HG02759 (cell line): Measurements from ENCODE around the gene PAPPA2.
A peak's percentile ranks its signal among the peaks of the same experiment; 100 is the strongest.
"Not testable (repeated sequence)": the region's sequence is repeated elsewhere in the genome, so short reads cannot be mapped to it uniquely, and the experiment has no call there.

Experiments
- ATAC-seq: cut with Tn5 transposase; IDR thresholded peaks from one replicate; pipeline ENCODE4 v1.9.1; 2021; ENCODE audit warnings: mild to moderate bottlenecking, moderate library complexity; ENCODE audit not compliant: unreplicated experiment

The PAPPA2 gene

DNA sequence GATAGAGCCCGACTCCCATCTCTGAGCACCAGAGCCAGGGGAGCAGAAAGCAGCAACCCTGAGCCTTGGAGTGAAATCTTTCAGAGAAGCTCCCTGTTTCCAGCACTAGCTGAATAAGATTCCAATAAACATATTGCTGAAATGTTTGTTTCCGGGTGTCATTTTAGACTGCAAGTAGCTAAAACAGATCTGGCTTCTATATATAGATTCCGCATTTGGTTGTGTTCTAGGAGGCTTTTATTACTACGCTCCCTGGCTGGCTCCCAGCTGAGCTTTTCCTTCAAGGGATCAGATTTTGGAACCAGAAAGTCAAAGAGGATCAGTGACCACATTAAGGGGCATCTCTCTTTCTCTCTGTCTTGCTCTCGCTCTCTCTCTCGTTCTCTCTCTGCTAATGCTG lies 88.2 kb downstream of the PAPPA2 start:
- no peak for ATAC-seq

DNA sequence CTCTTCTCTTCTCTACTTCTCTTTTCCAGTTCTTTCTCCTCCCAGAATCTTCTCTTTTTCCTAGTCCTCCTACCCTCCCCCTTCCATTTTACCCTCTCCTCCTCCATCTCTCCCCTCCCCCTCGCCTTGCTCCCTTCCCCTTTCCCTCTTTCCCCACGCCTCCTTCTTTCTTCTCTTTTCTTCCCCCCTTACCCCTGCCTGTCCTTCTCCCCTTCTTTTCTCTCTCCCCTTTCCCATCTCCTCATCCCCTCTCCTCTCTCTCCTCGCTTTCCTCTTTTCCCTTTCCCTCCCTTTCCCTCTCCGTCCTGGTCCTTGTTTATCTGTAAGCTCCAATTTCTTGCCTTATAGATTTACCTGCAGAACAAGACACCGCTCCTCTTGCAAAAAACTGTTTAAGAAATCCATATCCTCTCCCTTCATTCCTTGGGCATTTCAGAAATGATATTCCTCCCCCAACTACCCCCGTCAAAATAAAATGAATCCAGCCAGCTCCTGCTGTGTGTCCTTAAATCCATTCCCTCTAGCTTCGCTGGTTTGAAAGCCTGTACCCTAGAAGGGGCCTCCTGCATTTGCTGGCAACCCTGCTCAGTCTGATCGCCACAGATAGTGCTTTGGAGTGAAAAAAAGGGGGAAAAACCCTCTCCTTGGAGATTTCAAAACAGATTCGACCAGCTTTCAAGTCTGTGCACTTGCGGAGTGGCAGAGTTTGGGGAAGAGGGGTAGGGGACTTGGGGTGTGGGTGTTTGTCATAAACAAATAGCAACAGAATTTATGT lies 89.4 kb downstream of the PAPPA2 start:
- ATAC-seq: no peak

DNA sequence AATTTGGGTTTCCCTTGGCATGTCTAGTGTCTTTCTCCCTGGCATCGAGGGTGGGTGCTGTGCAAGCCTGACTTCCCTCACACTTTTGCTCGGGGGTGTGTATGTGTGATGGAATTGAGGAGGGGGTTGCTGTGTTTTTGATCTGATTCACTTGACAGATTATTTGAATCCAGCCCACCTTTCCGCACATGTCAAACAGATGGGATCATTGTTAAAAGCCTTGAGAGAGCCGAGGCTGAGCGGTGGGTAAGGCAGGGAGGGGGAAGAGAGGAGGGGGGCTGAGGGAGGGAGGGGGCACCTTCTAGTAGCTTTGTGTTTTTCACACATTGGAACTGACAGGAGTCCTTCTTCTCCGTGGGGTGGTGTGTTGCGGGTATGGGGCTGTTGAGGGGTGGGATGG lies 90.0 kb downstream of the PAPPA2 start:
- no peak for ATAC-seq

DNA sequence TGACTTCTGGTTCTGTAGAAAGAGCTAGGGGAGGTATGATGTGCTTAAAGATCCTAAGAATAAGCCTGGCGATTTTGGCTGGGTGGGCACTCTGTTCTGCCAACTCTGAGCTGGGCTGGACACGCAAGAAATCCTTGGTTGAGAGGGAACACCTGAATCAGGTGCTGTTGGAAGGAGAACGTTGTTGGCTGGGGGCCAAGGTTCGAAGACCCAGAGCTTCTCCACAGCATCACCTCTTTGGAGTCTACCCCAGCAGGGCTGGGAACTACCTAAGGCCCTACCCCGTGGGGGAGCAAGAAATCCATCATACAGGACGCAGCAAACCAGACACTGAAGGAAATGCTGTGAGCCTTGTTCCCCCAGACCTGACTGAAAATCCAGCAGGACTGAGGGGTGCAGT lies 93.3 kb downstream of the PAPPA2 start:
- no peak for ATAC-seq

DNA sequence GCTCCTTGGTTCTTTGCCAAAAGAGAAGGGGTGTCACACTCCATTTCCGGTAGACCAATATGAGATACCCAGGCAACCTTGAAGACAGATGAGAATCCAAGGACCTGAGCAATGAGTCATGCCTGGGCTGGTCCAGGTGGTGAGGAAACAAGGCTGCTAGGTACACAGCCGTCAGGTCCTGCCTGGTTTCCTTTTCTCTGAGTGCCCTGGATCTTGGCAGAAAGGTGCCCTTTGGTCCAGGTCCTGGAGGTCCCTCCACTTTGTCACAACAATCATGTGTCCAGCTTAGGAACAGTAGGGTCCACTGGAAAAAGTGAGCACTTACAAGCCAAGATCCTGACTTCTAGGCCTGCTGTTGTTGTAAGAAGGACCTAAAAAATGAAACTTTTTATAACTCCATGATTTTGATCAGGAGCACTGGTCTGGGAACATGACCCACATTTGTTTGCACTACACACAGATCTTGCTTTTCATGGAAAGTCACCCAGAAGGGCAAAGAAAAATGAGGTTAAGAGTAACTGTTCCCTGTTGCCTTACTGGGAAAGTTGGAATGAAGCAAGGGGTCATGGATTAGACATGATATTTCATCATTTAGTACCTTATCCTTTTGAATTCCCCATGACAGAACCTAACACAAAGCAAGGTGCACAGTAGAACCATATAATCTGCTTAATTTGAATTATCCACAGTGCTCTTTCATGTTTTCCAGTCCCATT lies 94.7 kb downstream of the PAPPA2 start:
- no peak for ATAC-seq

DNA sequence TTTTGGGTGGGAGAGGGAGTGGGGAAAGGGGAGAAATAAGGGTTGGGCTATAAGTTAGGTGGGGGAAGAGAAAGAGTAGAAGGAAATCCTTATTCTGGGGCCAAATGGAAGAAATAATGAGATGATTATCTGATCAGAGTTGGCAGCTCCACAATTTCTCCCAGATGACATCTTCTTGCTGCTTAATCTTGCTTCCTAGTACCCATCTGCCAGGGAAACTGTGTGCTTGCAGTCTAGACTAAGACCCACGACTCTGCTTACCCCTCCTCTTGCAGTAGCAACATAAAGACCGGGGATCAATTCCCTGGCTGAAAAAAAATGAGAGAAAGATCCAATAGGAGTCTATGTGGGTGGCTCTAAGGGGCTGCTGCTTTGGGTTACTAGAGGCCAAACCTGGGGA lies 95.6 kb downstream of the PAPPA2 start:
- ATAC-seq: no peak

DNA sequence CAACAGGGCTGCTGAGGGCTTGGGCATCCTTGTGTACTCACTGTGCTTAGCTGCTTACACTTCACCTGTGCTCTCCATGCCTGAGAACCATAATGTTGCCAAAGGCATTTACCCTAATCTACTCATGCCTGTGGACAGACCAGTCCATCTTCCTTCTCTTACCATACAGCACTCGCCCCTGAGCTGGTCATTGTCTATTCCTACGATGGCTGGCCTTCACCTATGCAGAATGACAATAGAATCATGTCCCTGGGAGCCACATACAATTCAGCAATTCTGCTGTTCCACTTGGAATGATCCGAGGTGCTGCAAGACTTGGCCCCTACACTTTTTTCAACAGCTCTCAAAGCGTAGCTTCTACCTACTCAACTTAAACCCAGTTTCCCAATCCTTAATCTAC lies 96.5 kb downstream of the PAPPA2 start:
- ATAC-seq: no peak

DNA sequence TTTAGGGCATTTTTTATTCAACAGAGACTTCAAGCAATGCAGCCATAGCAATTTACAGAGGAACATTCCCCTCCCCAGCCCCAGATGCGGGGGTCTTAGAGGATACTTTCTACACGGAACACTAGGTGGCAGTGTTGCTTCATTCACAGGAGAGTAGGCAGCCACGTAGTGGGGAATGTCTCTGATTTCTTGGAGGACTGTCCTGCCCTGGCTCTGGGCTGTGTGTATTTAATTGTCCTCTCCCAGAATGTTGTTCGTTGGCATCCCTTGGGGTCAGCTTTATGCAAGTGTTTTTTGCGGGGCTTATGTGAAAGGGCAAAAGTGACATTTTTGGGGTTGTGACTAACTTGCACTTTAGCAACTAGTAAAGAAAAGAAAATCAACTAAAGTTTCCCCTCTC lies 96.9 kb downstream of the PAPPA2 start:
- ATAC-seq: peak; percentile 83

DNA sequence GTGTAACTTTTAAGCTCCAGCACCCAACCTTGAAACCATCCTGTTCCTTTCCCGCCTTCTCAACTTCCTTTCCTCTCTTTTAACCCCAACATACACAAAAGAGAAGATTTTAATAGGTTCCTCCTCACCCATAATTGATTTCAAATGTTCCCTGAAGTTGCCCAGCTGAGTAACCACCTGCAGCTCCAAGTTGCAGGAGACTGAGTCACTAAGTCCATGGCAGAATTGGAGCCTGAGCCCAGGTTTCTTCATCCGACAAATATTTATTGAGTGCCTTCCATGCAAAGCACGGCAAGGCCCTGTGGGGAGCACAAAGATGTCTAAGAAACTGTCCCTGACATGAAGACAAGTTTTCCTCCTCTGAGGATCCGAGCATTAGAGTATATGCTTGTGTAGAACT lies 97.7 kb downstream of the PAPPA2 start:
- no peak for ATAC-seq

DNA sequence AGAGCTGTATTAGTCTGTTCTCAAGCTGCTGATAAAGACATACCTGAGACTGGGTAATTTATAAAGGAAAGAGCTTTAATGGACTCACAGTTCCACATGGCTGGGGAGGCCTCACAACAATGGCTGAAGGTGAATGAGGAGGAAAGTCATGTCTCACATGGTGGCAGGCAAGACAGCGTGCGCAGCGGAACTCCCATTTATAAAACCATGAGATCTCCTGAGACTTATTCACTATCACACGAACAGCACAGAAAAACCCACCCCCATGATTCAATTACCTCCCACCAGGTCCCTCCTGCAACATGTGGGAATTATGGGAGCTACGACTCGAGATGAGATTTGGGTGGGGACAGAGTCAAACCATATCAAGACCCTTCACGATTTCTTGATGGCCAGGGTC lies 98.8 kb downstream of the PAPPA2 start:
- not testable (repeated sequence) for ATAC-seq

DNA sequence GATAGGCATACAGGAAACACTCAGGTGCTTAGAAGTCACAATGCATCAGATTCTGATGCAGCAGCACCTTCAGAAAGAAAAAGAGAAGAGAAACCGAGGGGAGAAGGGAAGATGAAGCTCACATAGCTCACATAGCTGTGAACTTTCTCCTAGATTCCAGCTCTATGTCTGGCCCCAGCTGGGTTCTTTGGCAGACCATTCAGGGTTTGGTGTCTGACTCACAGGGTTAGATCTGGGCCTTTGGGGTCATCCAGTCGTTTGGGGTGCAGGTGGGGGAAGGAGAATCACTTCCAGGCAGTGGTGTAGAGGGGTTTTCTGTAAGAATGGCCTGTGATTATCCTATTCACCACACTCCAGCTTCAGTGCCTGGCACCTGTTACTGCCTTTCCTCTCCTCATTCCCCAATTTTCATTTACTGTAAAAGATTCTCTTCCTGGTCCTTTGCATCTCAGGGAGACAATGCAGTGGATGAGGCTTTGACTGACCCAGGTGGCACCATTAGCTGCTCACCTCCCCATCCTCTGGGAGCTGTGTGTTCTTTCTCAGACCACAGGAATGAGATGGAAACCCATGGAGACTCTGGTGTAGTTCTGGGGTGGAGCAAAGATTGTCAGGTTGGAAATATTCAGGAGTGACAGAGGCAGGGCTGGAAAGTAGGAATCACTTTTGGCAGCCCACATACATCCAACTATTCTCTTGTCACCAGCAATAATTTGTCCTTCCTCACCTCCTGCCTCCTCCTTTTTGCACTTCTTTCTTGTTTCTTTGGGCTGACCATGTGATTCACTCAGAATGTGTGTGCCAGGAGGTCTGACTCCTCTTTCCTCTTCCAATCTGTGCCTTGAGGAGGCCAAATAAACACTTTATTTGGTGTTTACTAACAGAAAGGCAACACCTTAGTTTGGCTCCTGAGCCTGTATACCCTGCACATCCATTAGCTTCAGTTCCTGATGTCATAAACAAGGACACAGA lies 103.3 kb downstream of the PAPPA2 start:
- ATAC-seq: no peak

DNA sequence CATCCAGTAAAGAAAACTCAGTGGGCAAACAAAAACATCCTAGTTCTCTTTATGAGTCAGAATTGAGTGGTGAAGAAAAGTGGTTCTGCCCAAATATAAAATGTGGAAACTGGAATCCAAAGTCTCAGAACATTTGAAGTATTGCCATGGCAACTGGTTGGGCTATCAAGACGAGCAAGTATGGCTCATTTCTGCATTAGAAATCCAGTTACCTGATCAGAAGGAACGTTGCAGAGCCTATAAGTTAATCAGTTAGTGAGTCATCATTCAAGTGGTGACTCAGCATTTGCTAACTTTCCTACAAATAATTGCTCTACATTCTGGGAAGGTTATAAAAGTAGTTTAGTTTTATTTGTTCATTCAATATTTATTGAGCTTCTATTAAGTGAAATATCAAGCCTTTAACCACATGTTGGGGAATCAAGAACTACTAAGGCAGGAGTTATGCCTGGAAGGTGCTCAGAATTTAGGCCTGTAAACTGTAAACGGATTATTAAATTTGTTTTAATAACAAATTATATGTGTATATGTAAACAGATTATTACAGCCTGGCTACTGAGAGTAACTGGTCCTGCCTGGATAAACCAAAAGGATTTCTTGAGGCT lies 104.3 kb downstream of the PAPPA2 start:
- ATAC-seq: no peak

DNA sequence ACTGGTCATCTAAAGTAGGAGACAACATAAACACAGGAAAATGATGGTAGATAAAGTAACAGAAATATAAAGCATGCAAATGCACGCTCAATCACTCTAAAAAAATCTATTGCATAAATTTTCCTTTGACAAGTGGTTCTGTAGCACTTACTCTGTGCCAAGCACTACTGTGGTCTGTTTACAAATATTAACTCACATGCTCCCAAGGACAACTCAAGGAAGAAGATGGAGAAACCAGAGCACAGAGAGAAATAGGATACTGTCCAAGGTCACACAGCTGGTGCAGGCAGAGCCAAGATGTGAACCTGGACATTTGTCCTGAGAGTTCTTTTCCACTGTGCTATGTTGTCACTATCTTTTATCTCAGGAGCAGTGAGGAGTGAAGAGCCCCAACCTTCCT lies 105.2 kb downstream of the PAPPA2 start:
- ATAC-seq: no peak

DNA sequence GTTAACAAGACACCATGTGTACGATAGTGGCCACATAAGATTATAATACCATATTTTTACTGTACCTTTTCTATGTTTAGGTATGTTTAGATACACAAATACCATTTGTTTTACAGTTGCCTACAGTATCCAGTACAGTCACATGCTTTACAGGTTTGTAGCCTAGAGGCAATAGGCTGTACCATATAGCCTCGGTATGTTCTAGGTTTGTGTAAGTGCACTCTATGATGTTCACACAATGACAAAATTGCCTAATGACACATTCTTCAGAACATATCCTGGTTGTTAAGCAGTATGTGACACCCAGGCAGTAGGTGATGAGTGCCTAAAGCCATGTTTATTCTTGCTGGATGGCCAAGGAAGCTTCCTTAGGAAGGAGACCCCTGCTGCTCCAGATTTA lies 111.8 kb downstream of the PAPPA2 start:
- ATAC-seq: no peak

DNA sequence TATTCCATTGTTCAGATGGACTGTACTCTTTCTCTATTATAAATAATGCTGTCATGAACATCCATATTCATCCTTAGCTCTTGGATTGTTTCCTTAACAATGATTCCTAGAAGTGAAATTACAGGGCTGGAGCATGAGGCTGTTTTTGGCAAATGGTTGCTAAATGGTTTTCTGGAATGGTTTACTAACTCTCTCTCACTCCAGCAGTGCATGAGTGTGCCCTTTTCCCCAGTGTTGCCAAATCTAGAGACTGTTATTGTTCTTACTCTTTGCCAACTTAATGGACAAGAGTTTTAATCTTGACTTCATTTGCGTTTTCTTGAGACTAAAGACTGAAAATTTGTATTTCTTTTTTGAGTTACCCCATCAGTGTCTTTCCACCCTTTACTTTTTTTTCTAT lies 113.0 kb downstream of the PAPPA2 start:
- no peak for ATAC-seq

DNA sequence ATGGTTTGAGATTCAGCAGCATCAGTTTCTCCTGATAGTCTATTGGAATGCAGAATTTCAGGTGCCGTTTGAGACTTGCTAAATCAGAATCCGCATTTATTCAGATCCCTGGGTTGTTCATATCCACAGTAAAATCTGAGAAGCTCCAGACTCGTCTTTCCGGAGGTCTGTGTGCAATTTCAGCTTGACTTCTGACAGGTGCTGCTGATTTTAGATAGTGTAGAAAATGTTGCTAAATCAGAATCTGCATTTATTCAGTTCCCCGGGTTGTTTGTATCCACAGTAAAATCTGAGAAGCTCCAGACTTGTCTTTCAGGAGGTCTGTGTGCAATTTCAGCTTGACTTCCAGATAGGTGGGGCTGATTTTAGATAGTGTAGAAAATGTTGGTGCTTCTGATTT lies 113.7 kb downstream of the PAPPA2 start:
- no peak for ATAC-seq

DNA sequence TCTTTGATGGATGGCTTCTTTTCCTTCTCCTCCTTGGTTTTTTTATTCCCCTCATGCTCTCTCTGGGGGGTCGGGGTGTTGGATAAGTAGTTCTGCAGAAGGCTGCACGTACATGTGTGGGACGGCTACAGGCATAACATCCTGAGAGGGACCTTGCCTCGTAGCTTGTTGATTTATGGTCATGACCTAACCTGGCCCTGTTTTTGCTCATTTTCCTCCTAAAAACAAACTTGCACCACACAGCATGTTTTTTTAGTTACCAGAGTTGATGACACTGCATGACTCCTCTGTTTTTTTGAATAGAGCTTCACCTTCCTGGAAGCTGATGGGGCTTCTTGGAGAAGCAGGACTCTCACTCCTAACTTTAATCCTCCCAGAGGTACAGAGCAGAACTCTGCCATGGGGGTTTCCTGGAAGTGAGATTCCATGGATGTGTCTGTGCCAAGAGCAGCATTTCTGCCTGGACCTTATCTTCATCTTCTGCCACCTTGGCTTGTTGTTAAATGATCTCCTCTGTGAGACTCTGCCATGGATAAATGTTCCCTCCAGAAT lies 114.7 kb downstream of the PAPPA2 start:
- no peak for ATAC-seq

DNA sequence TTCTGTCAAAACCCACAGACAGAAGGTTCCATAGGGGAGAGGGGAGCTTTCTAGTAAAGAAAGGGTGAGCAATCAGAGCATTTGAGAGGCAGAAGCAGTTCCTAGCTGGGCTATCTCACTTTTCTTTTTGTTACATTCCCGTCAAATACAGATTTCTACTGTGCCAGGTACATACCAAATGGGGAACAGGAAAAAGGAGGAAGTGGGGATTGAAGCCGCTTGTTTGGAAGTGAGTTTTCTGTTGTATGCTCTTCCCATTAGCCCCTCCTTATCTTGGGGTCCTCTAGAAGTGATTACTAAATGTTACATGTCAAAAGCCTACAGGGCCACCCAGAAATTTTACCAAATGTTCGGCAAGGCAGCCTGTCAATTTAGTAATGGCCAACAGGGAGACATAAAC lies 116.1 kb downstream of the PAPPA2 start:
- ATAC-seq: no peak

DNA sequence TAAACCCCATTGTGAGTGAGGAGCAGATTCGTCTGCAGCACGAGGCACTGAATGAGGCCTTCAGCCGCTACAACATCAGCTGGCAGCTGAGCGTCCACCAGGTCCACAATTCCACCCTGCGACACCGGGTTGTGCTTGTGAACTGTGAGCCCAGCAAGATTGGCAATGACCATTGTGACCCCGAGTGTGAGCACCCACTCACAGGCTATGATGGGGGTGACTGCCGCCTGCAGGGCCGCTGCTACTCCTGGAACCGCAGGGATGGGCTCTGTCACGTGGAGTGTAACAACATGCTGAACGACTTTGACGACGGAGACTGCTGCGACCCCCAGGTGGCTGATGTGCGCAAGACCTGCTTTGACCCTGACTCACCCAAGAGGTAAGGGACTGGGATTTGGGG lies 132.2 kb downstream of the PAPPA2 start:
- no peak for ATAC-seq

DNA sequence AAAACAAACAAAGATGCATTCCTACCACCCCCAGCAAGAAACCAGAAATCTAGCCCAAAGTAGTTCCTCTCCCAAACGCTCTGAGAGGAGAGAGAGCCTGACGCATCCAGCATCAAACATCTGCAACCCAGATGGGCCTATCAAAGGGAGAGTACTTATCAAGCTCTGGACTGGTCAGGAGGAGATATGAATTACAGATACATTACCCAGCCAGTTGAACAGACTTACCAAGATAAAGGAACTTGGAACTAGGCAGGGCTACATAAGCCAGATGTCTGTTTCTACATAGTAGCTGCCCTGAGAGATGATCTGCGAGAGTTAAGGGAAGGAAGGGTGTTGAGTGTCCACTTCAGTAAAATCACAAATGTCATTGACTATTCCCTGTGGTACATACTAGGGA lies 138.4 kb downstream of the PAPPA2 start:
- no peak for ATAC-seq
